ENCODE results near the gene ADAM10.

The ADAM10 gene

GRCh38 chr15:58587486-58587885 is 162.0 kb downstream of the ADAM10 start:
- H3K4me2 ChIP-seq (ENCODE audit: low read length): no peak overlapping the region
- no peak overlapping the region for H3K4ac ChIP-seq (ENCODE audit: low read depth, low read length)
- no peaks in the 10 kb centered on the region for H3K79me1 ChIP-seq (ENCODE audit: low read length)
- H3K79me2 ChIP-seq (ENCODE audit: control insufficient read depth, insufficient read depth, low read length, poor library complexity): no peaks in the 10 kb centered on the region
- H2BK12ac ChIP-seq (ENCODE audit: low read length): no peak overlapping the region
- no peak overlapping the region for H3K14ac ChIP-seq (ENCODE audit: low read length)
- H2AK5ac ChIP-seq (ENCODE audit: low read length): no peak overlapping the region
- H3K27me3 ChIP-seq (ENCODE audit: insufficient read depth, low read length): no peaks in the 10 kb centered on the region
- no peaks in the 10 kb centered on the region for H3K9me3 ChIP-seq (ENCODE audit: insufficient read depth, low read depth, low read length)
- H3K27ac ChIP-seq (ENCODE audit: low read depth, low read length): no peak overlapping the region
- H2AFZ ChIP-seq (ENCODE audit: insufficient read depth, low read length, poor library complexity): no peak overlapping the region
- peaks cover 0 to 2% of the 10 kb centered on the region in 2 experiments for H3K4me1 ChIP-seq (ENCODE audit: control insufficient read depth in 1 of 2, insufficient read depth in 2 of 2, low read length in 2 of 2)
- peak in 1 of 2 donors; percentile 47 for DNase-seq
- no peaks in the 10 kb centered on the region for H3K36me3 ChIP-seq (ENCODE audit: control insufficient read depth in 1 of 2, insufficient read depth in 2 of 2, low read length in 2 of 2)
- H2BK5ac ChIP-seq (ENCODE audit: low read depth, low read length, poor library complexity): no peak overlapping the region
- no peak overlapping the region for H3K23ac ChIP-seq (ENCODE audit: low read length)
- H4K91ac ChIP-seq (ENCODE audit: low read depth, low read length): no peak overlapping the region
- H3K9ac ChIP-seq (ENCODE audit: low read length): no peak overlapping the region
- H2BK120ac ChIP-seq (ENCODE audit: insufficient read depth, low read length, poor library complexity): no peak overlapping the region
- no peak overlapping the region for H4K8ac ChIP-seq (ENCODE audit: low read depth, low read length)
- H3K18ac ChIP-seq (ENCODE audit: low read length): no peak overlapping the region
- no CpG with 5 or more reads among the region's 4 CpGs for WGBS (ENCODE audit: extremely low coverage, insufficient coverage, insufficient read length)
- no peak overlapping the region for H4K12ac ChIP-seq (ENCODE audit: low read depth, low read length)
- no peak overlapping the region for H3K4me3 ChIP-seq (ENCODE audit: low read depth, low read length)

DNA sequence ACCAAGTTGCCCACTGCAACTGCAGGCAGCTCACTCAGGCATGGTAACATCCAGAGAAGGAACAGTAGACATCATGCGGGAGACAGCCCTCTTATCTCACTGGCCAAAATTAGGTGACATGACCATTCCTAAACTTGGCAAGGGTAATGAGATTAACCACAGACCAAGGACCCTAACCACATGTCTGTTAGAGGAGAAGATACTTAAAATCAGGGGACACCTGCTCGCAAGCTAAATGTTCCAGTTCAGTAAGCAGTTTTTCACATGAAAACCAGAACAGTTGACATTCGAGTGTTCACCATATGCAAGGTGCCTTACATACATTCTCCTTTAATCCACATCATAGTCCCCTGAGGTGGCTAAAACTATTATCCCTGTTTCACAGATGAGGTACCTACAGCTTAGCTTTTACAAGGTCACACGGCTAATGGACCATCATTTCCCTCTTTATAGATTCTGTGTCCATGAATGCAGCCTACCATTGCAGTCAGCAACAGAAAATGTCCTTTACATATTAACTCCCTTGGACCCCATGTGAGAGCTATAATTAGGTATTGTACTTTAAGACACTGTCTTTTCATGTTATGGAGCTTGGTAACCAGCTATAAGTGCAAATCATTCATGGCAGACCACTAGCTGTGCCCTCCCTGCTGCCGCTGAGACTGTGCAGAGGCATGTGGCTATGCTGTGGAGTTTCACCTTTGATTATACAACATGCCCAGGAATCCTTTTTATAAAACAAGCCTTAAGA is 163.6 kb downstream of the ADAM10 start:
- Histone ChIP-seq H4K8ac (ENCODE audit: low read depth, low read length) (no peak overlapping the region), H4K12ac (ENCODE audit: low read depth, low read length) (no peak overlapping the region), H2BK5ac (ENCODE audit: low read depth, low read length, poor library complexity) (no peak overlapping the region), H3K9ac (ENCODE audit: low read length) (peak overlapping the region; percentile 69), H3K23ac (ENCODE audit: low read length) (no peak overlapping the region), H3K4me3 (ENCODE audit: low read depth, low read length) (no peak overlapping the region), H3K9me3 (ENCODE audit: insufficient read depth, low read depth, low read length) (no peaks in the 10 kb centered on the region), H3K4me1 (ENCODE audit: control insufficient read depth in 1 of 2, insufficient read depth in 2 of 2, low read length in 2 of 2) (peaks cover 0 to 2% of the 10 kb centered on the region in 2 experiments), H3K79me1 (ENCODE audit: low read length) (no peaks in the 10 kb centered on the region), H4K91ac (ENCODE audit: low read depth, low read length) (no peak overlapping the region), H3K79me2 (ENCODE audit: control insufficient read depth, insufficient read depth, low read length, poor library complexity) (no peaks in the 10 kb centered on the region), H3K27me3 (ENCODE audit: insufficient read depth, low read length) (no peaks in the 10 kb centered on the region), H3K14ac (ENCODE audit: low read length) (no peak overlapping the region), H2BK120ac (ENCODE audit: insufficient read depth, low read length, poor library complexity) (no peak overlapping the region), H3K36me3 (ENCODE audit: control insufficient read depth in 1 of 2, insufficient read depth in 2 of 2, low read length in 2 of 2) (no peaks in the 10 kb centered on the region), H2BK12ac (ENCODE audit: low read length) (no peak overlapping the region), H3K4me2 (ENCODE audit: low read length) (no peak overlapping the region), H3K18ac (ENCODE audit: low read length) (no peak overlapping the region), H2AK5ac (ENCODE audit: low read length) (no peak overlapping the region), H2AFZ (ENCODE audit: insufficient read depth, low read length, poor library complexity) (no peak overlapping the region), H3K4ac (ENCODE audit: low read depth, low read length) (no peak overlapping the region), H3K27ac (ENCODE audit: low read depth, low read length) (no peak overlapping the region)
- no CpG with 5 or more reads among the region's 5 CpGs for WGBS (ENCODE audit: extremely low coverage, insufficient coverage, insufficient read length)
- DNase-seq: no peak

DNA sequence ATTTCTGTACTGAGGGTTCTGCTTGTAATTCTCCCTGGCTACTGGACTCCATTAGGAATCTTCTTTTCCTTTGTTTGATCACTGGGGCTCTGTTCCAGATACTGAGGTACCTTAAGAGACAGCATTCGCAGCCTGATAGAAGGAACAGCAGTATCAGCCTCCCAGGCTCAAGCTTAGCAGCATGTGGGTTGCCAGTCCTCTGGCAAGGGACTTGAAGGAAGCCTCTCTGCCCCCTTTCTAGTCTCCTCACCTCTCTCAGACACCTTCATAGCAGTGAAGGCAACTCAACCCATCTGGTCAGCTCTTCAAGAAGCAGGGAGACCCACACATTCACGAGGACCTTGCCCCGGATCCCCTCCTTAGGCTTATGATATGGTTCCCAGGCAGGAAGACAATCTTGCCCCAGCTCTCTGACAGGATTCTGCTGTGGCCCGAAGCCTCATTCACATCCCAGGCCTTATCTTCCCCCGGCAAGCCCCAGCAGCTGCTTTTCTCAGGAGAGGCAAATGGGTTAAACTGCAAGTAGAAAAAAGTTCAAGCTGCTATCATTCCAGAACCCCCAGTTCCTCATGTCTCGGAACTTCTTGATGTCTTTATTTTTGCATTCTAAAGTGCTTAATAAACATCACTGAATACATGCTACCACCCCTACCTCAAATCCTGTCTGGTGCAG is 164.6 kb downstream of the ADAM10 start:
- no peaks in the 10 kb centered on the region for H3K36me3 ChIP-seq (ENCODE audit: control insufficient read depth in 1 of 2, insufficient read depth in 2 of 2, low read length in 2 of 2)
- no peaks in the 10 kb centered on the region for H3K79me1 ChIP-seq (ENCODE audit: low read length)
- H2AFZ ChIP-seq (ENCODE audit: insufficient read depth, low read length, poor library complexity): peak overlapping the region; percentile 32
- H3K79me2 ChIP-seq (ENCODE audit: control insufficient read depth, insufficient read depth, low read length, poor library complexity): no peaks in the 10 kb centered on the region
- H2AK5ac ChIP-seq (ENCODE audit: low read length): no peak overlapping the region
- H3K4me3 ChIP-seq (ENCODE audit: low read depth, low read length): no peak overlapping the region
- DNase-seq: no peak
- H4K91ac ChIP-seq (ENCODE audit: low read depth, low read length): no peak overlapping the region
- H3K27ac ChIP-seq (ENCODE audit: low read depth, low read length): no peak overlapping the region
- no peak overlapping the region for H4K12ac ChIP-seq (ENCODE audit: low read depth, low read length)
- peak overlapping the region; percentile 59 for H3K18ac ChIP-seq (ENCODE audit: low read length)
- no peak overlapping the region for H2BK120ac ChIP-seq (ENCODE audit: insufficient read depth, low read length, poor library complexity)
- peak overlapping the region; percentile 14 for H3K9ac ChIP-seq (ENCODE audit: low read length)
- H3K27me3 ChIP-seq (ENCODE audit: insufficient read depth, low read length): no peaks in the 10 kb centered on the region
- H3K4ac ChIP-seq (ENCODE audit: low read depth, low read length): no peak overlapping the region
- H4K8ac ChIP-seq (ENCODE audit: low read depth, low read length): peak overlapping the region; percentile 43
- H2BK5ac ChIP-seq (ENCODE audit: low read depth, low read length, poor library complexity): no peak overlapping the region
- H2BK12ac ChIP-seq (ENCODE audit: low read length): peak overlapping the region; percentile 83
- no peaks in the 10 kb centered on the region for H3K9me3 ChIP-seq (ENCODE audit: insufficient read depth, low read depth, low read length)
- no CpG with 5 or more reads among the region's 6 CpGs for WGBS (ENCODE audit: extremely low coverage, insufficient coverage, insufficient read length)
- no peak overlapping the region for H3K4me2 ChIP-seq (ENCODE audit: low read length)
- no peak overlapping the region for H3K23ac ChIP-seq (ENCODE audit: low read length)
- no peak overlapping the region for H3K14ac ChIP-seq (ENCODE audit: low read length)
- peaks cover 0 to 2% of the 10 kb centered on the region in 2 experiments for H3K4me1 ChIP-seq (ENCODE audit: control insufficient read depth in 1 of 2, insufficient read depth in 2 of 2, low read length in 2 of 2)

DNA sequence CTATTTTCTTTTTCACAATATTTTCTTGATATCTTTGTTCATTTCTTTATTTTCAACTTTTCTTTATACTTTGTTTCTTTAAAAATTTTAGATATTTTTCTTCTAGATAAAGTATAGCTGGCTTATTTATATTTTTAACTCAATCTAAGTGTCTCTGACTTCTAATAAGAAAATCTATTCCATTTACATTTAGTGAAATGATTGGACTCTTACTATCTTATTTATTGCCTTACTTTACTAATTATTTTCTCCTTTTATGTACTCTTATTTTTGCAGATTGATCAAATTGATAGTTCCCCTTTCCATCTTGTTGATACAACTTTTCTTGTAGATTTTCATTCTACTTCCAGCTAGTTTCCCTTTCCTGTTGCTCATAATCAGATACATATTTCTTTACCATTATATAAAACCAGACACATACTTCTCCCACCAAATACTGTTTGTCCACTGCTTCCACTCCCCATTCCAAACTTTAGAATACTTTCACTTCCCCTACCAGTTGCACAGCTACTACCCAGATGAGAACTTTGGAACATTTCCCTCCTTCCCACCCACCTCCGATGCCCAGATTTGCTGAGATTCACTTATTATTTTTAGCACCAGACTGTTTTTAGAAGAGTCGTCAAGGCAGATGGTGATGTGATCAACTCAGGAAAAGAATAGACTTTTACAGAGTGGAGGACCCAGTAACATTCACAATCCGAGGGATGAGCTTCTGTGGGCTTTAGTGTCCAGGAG is 166.2 kb downstream of the ADAM10 start:
- H3K4me1 ChIP-seq (ENCODE audit: control insufficient read depth in 1 of 2, insufficient read depth in 2 of 2, low read length in 2 of 2): peaks cover 0 to 2% of the 10 kb centered on the region in 2 experiments
- no peaks in the 10 kb centered on the region for H3K9me3 ChIP-seq (ENCODE audit: insufficient read depth, low read depth, low read length)
- H3K23ac ChIP-seq (ENCODE audit: low read length): no peak overlapping the region
- H3K9ac ChIP-seq (ENCODE audit: low read length): no peak overlapping the region
- no peak overlapping the region for H4K8ac ChIP-seq (ENCODE audit: low read depth, low read length)
- H2BK5ac ChIP-seq (ENCODE audit: low read depth, low read length, poor library complexity): no peak overlapping the region
- no peaks in the 10 kb centered on the region for H3K79me1 ChIP-seq (ENCODE audit: low read length)
- H3K4me2 ChIP-seq (ENCODE audit: low read length): no peak overlapping the region
- no peaks in the 10 kb centered on the region for H3K36me3 ChIP-seq (ENCODE audit: control insufficient read depth in 1 of 2, insufficient read depth in 2 of 2, low read length in 2 of 2)
- no peaks in the 10 kb centered on the region for H3K79me2 ChIP-seq (ENCODE audit: control insufficient read depth, insufficient read depth, low read length, poor library complexity)
- no CpG with 5 or more reads among the region's 3 CpGs for WGBS (ENCODE audit: extremely low coverage, insufficient coverage, insufficient read length)
- no peak overlapping the region for H2BK120ac ChIP-seq (ENCODE audit: insufficient read depth, low read length, poor library complexity)
- no peak for DNase-seq
- no peak overlapping the region for H3K4ac ChIP-seq (ENCODE audit: low read depth, low read length)
- H3K14ac ChIP-seq (ENCODE audit: low read length): no peak overlapping the region
- H3K27me3 ChIP-seq (ENCODE audit: insufficient read depth, low read length): no peaks in the 10 kb centered on the region
- no peak overlapping the region for H4K91ac ChIP-seq (ENCODE audit: low read depth, low read length)
- H4K12ac ChIP-seq (ENCODE audit: low read depth, low read length): no peak overlapping the region
- H3K4me3 ChIP-seq (ENCODE audit: low read depth, low read length): no peak overlapping the region
- H2AFZ ChIP-seq (ENCODE audit: insufficient read depth, low read length, poor library complexity): no peak overlapping the region
- no peak overlapping the region for H3K18ac ChIP-seq (ENCODE audit: low read length)
- no peak overlapping the region for H2BK12ac ChIP-seq (ENCODE audit: low read length)
- no peak overlapping the region for H3K27ac ChIP-seq (ENCODE audit: low read depth, low read length)
- no peak overlapping the region for H2AK5ac ChIP-seq (ENCODE audit: low read length)

Measured in trophoblast cell (in vitro differentiated cells and primary cell).